ENCODE measurements around the gene RFTN1. TPM values are rescaled to one million over a fixed set of nuclear protein-coding genes. Genes with fewer than 3 reads are reported as not detected.

Gene RFTN1
- total RNA-seq, 2 experiments from 2014 or later, result 111 to 114 TPM

DNA sequence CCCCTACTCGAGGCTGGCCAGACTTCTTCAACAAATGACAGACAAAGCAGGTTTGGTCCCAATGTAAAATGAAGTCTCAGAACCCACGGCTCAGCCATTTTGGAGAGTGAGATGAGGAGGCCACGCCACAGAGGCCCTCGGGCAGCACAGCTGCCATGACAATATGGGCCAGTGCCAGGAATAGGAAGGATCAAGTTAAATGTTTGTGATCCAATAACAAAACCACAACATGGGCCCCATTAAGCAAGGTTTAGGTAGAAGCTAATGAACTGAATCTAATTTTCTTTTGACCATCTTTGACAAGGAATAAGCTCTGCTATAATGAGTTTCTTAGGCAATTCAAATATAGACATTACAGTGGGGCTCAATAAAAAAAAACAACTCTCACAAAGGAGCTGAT, 52.6 kb downstream of the RFTN1 start:
- CTCF ChIA-PET, result no interaction called here

DNA sequence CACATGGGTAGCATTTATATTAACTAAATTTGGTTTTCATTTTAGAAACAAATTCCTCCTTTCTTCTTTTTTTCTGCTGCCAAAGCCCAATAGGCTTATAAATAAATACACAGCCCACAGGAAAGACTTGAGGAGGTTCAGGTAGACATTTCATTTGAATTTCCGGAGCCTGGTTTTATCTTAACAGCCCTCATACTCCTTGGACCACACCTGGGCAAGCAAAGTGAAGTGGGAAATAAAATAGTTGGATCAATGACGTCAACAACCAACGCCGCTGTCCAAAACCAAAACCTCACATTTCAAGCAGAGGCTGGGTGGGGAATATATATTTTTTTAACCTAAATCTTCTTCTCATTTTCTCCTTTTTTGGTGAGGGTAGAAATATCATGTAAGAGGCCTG, 53.2 kb downstream of the RFTN1 start:
- ChIA-PET POLR2A (no interaction called here), CTCF (no interaction called here)

More for the DNA sequence above, 52.6 kb downstream of the RFTN1 start:
- POLR2A ChIA-PET, result no interaction called here

DNA sequence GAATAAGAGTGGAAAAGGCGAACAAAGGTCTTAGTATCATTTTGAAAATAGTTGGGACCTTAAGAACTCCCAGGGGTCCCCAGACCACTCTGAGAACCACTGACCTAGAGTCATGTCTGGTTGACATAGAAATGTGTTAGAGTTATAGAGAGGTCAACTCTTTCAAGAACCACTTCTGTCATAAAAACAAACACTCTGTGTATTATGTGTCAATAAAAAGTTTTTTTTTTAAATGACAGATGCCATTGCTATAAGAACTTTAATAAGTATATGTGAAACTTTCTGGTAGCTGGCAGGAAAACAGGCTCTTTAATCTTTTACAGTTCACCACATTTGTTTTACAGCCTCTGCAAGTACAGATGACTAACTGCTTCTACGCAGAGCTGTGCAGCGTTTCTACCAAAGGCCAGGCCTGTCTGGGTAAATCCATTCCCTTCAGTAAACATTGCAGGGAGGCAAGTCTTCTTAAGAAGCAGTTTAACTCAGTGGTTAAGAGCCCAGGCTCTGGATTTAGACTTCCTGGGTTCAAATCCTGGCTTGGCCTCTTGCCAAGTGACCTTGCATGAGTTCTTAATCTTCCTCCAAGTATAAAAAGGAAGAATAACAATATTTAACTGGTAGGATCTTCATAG, 56.6 kb downstream of the RFTN1 start:
- ChIA-PET CTCF (no interaction called here), POLR2A (no interaction called here)

DNA sequence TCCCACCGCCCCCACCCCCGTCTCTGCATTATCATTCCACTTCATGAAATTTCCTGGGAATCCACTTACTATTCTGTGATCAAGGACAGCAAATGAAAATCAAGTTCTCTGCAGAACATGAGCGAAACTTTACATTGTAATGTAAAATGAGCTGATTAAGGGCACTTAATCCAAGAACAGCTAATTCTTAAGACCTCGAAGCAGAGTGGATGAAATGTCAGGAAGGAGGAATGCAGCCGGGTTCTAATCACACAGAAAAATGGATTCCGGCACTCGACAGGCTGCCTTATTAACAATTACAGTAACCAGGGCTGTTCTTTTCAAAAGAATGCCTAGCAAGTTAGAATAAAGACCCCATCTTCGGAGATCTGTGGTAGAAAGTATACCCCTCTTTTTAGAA, 57.5 kb downstream of the RFTN1 start:
- ChIA-PET POLR2A (no interaction called here), CTCF (no interaction called here)

DNA sequence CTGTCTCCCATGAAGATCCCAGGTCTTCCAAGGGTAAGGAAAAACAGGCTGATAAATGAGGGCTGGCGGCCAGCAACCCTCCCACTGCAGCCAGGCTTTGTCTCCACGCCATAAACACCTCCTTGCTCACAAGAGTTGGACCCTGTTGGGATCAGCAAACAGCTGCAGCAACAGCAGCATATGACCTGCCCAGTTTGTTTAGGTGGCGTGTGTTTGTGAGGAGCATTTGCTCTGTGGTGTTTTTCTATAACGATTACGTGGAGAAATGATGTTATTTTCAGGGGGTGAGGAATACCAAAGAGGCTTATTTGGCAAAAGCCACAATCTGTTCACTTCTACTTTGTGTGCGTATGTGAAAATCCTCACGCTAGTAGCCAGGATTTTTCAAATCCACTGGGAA, 58.5 kb downstream of the RFTN1 start:
- ChIA-PET CTCF (no interaction called here), POLR2A (no interaction called here)

DNA sequence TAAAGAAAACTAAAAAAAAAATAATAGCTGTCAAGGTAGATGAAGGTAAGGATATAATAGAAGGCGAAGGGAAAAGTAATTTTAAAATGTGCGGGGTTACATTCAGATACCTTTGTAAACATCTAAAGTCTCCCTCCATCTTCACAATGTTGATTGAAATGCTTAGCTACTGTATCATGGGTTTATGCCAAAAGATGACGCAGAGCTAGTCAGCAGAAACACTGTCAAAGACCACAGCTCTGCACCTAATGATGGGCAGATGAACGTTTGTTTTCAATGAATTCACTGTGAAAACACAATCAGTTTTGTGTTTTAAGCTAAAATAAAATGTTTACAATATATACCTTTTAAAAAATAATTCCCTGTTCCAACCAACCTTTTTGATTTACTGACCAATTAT, 61.2 kb downstream of the RFTN1 start:
- ChIA-PET CTCF (no interaction called here), POLR2A (no interaction called here)

DNA sequence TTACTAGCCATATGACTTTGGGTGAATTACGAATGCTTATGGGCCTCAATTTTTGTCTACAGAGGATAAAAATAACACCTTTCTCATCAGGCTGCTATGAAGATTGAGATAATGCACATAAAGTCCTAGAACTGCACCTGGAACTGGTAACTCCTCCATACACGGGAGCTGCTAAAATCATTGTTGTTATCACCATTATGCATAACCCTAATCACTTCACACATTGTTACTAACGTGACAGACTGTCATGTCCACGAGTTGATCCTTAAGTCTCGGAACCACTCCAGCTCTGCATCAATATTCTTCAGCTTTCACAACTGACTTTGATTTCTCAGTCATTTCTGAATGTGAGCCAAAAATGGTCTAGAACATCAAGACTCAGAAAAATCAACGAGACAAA, 64.1 kb downstream of the RFTN1 start:
- CTCF ChIA-PET, result no interaction called here
- POLR2A ChIA-PET, result no interaction called here

DNA sequence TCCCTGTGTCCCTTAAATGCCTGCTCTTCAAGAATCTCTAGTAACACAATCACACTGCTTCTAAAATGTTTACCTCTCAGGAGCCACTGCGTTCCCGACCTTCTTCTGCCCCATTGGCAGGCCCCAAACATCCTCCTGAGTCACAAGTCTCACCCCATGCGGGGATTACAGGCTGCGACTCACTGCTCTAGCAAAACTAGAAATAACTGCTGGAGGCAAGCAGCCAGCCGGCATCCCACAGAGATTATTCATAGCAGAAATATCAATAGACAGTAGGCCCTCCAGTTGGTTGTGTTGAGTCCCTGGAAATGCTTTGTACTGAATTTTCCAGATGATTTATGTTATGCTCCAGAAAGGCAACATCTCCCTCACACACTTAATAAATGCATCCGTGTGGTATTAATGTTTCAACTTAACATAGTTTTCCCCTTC, 64.8 kb downstream of the RFTN1 start:
- POLR2A ChIA-PET, result no interaction called here
- CTCF ChIA-PET, result no interaction called here

DNA sequence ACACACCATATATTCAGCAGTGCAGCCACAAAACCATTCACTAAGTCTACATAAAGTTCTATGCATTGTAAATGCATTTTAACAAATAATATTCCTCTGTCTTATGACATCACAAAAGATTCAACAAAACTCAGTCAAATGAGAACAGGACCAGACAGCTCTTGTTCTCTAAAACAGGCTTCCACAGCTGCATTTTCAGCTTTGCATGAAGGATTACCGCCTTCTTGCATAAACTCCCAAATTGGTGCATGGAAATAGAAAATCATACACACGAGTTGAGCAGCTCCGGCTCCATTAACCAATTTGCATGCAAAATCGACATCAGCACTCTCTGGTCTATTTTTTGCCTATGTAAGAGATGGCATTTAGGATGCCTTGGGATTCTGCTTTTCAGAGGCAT, 66.4 kb downstream of the RFTN1 start:
- ChIA-PET POLR2A (no interaction called here), CTCF (no interaction called here)

DNA sequence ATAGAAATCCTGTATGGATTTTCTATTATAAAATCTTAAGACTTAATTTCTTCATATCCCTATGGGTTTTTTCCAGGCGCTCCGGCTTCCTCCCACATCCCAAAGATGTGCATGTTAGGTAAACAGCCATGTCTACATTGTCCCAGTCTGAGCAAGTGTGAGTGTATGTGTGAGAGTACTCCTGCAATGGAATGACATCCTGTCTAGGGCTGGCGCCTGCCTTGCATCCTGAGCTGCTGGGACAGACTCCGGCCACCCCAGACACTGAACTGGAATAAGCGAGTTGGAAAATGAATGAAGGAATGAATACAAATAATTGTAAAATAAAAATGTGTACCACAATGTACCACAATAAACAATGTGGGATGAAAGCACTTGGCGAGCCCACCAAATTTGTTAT, 69.2 kb downstream of the RFTN1 start:
- ChIA-PET POLR2A (no interaction called here), CTCF (interaction anchor here (0.6 kb wide), 1 partner anchor 728 kb away, joined by 4 read pairs; no protein-coding TSS in a partner anchor)

DNA sequence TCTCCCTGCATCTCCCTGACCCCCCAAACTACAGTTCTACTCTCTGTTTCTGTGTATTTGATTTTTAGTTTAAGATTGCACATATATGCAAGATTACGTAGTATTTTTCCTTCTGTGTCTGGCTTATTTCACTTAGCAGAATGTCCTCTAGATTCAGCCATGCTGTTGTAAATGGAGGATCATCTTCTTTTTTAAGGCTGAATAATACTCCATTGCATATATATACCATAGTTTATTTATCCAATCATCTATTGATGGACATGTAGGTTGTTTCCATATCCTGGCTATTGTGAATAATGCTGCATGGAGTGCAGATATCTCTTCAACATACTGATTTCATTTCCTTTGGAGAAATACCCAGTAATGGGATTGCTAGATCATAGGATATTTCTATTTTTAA, 70.8 kb downstream of the RFTN1 start:
- ChIA-PET POLR2A (no interaction called here), CTCF (no interaction called here)

DNA sequence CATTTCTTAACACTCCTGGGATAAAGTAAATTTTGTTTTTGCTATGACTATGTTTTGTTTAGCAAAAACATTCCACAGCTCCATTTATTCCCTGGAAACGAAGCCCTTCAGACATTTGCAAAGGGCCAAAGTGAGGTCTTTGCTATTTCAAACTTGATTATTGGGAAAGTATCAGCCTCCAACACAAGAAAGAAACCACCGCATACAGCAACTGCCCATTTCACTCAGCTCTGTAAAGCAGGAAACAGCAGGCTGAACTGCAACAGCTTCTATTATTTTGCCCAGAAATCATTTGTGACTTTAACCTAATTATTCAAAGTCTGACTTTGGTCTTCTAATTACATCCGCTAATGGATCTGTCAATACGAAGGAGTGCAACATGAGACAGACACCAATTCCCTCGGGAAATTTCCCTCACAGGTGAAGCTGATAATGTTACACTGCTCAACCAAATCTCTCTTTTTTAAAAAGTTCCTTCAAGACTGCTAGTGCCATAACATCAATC, 72.1 kb downstream of the RFTN1 start:
- ChIA-PET CTCF (no interaction called here), POLR2A (no interaction called here)

DNA sequence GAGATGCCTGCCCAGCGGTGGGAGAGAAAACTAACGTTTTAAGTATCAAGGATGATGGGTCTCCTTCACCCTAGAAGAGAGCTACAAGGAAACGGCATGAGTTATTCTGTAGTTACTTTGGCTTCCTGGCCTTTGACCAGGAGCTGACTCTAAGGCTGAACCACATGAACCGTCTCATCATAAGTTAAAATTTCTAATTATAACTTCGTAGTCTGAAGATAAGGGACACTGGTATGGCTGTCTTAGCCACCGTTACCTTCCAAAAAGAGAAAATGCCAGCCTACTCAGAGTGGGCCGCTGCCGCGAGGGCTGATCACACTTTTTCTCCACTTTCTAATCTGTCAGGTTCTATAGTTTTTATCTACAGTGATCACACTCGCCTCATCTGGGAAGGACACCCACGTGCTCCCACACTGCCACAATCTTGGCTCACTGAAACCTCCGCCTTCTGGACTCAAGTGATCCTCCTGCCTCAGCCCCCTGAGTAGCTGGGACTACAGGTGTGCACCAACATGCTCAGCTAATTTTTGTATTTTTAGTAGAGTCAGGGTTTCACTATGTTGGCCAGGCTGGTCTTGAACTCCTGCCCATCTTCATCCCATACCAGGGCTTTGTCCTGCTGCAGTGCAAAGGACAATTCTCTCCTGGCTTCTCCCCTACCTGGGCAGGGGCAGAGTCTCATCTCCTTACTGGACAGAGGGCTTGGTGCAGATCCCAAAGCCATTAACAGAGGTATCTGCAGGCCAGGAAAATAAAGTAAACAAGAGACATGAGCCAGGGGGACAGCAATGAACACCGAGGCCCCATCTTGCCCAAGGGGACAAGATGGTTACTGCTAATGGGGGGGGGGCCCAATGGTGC, 73.4 kb downstream of the RFTN1 start:
- POLR2A ChIA-PET, result no interaction called here

DNA sequence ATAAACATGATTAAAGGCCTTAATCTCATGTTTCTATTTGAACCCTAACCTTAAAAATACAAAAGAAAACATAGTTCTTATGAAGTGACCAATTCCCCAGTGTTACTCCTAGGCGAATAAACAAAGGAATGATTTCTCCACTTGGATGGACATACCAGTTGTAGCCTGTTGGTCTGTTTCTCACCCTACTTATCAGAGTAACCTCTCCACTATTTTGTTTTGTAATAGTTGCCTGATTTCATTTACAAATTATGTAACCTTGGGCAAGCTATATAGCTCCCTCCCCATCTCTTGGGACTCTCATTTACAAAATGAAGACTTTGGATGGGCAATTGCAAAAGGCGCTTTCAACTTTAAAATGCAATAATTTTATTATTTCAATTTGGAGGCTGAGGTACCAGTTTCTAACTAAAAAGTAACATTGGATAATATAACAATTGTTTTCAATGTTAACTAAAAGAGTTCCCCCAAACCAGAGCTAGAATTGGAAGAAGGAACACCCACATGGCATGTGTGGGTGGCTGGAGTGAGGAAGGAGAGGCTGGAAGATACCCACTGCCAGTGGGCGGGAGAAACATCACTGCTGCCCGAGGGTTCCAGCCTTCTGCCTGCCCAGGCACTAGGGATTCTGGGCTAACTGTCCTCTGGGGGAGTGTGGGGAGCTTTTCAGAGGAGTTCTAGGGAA, 74.2 kb downstream of the RFTN1 start:
- ChIA-PET POLR2A (no interaction called here), CTCF (no interaction called here)

More for the DNA sequence above, 73.4 kb downstream of the RFTN1 start:
- CTCF ChIA-PET, result no interaction called here

DNA sequence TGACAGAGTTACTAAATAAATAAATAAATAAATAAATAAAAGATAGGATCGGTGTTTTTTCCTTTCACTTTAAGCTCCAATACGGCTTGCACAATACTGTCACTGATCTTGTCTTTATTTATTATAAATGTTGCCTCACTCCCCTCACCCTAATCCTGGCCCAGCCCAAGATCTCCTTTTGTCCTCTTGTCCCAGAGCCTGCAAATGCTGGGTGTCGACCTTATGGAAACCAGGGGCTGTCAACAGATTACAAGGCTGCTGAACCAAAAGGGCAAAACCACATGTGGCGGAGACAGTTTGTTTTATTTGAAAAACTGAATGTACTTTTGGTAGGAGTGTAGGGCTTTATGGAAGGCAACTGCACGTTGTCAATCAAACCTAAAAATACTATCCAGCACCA, 75.9 kb downstream of the RFTN1 start:
- CTCF ChIA-PET, result no interaction called here
- POLR2A ChIA-PET, result no interaction called here

DNA sequence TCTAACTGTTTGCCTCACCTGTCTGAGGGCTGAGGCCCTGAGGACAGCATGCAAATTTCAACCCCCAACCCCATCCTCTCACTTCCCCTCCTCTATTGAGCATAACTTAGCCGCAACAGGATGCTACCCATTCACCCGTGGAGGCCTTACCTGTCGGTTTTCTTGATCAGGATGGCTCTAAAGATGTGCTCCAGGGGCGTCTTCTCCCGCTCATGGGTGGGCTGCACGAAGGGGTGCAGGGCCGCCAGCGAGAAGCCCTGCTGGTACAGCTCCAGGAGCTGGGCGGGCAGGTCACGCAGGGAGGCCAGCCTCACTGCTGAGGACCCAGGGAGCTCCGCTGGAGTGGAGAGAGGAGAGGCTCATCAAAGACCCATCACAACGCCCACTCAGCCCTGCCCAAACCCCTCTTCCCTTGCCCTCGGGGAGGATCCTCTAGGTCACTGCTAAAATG, 79.8 kb downstream of the RFTN1 start:
- ChIA-PET CTCF (no interaction called here), POLR2A (no interaction called here)

DNA sequence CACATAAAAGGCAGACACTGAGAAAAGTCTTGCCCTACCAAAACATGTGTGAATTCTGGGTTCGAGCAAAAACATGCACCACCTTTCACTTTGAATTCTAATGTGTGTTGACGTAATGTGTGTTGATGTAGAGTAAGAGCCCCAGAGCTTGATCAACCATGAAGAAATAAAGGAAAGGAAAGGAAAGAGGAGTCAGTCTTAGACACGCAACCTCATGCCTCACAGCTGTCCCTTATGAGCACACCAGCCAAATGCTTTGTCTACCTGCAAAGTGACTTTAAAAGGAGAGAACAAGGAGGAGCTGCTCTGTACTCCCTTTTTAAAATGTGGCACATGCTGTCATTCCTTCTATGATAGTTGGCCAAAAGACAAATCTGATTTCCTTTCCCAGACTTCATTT, 80.8 kb downstream of the RFTN1 start:
- ChIA-PET CTCF (no interaction called here), POLR2A (no interaction called here)

DNA sequence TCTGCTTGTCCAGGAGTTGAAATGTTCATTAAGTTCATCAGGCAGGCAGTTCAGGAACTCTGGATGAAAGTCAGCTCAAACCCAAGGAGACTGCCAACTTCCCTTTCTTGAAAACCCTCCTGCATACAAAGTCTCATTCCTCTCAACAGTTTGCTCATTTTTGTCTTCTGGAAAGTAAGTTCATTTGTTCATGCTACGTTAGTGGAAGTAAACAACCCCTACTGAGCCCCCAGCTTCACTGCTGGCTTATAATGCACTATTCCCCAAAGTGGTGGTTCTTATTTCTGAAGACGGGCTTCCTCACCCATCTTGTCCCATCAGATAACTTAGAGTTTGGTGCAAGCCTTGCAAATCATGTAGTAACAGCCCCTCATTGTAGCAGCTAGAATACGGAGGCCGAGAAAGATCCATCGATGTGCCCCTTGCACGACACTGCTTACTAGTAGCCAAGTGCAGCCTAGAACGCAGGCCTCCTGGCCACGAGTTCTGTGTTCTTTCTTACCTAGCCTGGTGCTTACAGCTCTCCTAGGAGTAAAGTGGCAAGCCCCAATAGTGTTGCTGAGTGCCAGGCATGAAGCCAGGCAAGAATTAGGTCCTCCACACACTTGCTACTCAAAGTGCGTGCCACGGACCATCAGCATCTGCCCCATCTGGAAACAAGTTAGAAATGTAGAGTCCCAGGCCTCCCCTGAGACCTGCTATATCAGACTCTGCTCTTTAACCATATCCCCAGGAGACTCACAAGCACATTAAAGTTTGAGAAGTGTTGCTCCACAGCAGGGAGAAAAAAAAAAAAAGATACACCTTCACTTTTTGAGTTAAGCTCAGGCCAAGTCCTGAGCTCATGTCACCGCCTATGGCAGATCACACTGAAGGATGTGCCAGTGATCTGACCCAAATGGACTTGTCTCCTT, 82.5 kb downstream of the RFTN1 start:
- CTCF ChIA-PET, result no interaction called here
- POLR2A ChIA-PET, result no interaction called here

DNA sequence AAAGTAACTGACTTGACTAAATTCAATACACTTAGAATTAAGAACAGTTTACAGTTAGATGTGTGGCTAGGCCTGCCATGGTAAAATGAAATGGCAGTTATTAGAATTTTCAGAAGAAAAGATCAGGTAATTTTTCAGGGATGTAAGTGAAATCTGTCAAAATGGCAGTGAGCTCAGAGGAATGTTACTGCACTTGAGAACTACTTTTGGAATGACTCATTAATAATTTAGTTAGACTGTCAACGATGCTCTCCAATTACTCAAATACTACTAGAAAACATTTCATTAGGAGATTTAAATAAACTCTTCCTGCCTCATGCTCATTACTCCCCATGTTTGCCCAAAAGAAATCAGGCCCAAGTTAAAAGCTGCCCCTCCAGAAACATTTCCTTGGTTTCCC, 84.4 kb downstream of the RFTN1 start:
- POLR2A ChIA-PET, result no interaction called here
- CTCF ChIA-PET, result no interaction called here

DNA sequence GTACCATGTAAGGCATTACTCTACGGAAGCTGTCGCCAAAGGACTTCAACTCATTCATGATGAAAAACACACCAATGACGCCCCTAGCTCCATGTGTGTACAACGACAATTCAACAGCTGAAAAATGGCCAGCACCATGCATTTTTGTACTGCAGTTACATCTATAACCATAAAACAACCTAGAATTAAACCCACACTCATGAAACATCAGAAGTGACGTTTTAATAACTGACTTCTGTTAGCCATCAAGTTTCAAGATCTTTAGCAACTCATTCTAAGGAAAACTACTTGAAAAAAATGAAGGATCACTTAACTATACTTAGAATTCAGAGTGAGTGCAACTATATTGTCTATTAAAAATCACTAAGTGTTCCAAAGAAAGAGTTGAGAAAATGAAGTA, 84.9 kb downstream of the RFTN1 start:
- ChIA-PET CTCF (no interaction called here), POLR2A (no interaction called here)

Measured in activated CD8-positive, alpha-beta memory T cell treated with anti-CD3 and anti-CD28 coated beads for 36 hours (primary cell).